ENCODE measurements around the gene LRWD1. TPM values are rescaled to one million over a fixed set of nuclear protein-coding genes. Genes with fewer than 3 reads are reported as not detected.

Gene LRWD1
- polyA plus RNA-seq, 2 of the 4 experiments (the other 2 are of a cell fraction) = 10.7 to 28.1 TPM

GRCh38 chr7:102449136-102449535 is 15.6 kb upstream of the LRWD1 start (continued):
- TF ChIP-seq HMGXB4 (CRISPR knock-in tag; IDR thresholded peaks at IDR 0.05; ENCODE audit: borderline replicate concordance) (no peak), BHLHE40 (IDR thresholded peaks at IDR 0.05; ENCODE audit: low read depth, low read length) (no peak), CBX2 (IDR thresholded peaks at IDR 0.05; ENCODE audit: borderline replicate concordance, low read depth) (no peak), SREBF2 (IDR thresholded peaks at IDR 0.05) (no peak)

GRCh38 chr7:102450242-102450641 is 14.5 kb upstream of the LRWD1 start:
- CTCF ChIA-PET = interaction anchor here (1.0 to 3.0 kb wide), 8 partner anchors 9 to 45 kb away, joined by 3 to 10 read pairs (median 4); no protein-coding TSS in a partner anchor
- Histone ChIP-seq H3K9me3 (no peaks in the 10 kb centered on the region), H3K27ac (no peak overlapping the region), H3K4me3 (no peak overlapping the region), H3K4me2 (no peak overlapping the region), H3K4me1 (no peaks in the 10 kb centered on the region)
- ATAC-seq (peak; percentile 58 to 77; a peak in 5 of 6 replicates), DNase-seq (ENCODE audit: low read depth in 1 of 2, low spot score in 1 of 2) (no peak), FAIRE-seq (no peak)
- TF ChIP-seq CTCF (IDR thresholded peaks at IDR 0.05) = peak; percentile 22; the same call in 1 of the 3 replicates
- TF ChIP-seq RAD21 (conservative IDR thresholded peaks at IDR 0.05 in 1 of 2, IDR thresholded peaks at IDR 0.05 in 1 of 2) = peak; percentile 33 to 54; a peak in 3 of 5 replicates
- peak; percentile 37; the same call in 2 of the 3 replicates for TF ChIP-seq SMC3 (IDR thresholded peaks at IDR 0.05)
- no peak for TF ChIP-seq POLR2AphosphoS2 (conservative IDR thresholded peaks at IDR 0.05; ENCODE audit: low read length)
- 74% methylated on average over 6 of the region's 6 CpGs for WGBS (ENCODE audit: missing lambda C conversion rate)
- POLR2A ChIA-PET = no interaction called here

GRCh38 chr7:102451371-102452054 is 13.3 kb upstream of the LRWD1 start:
- Histone ChIP-seq H3K4me1 (no peaks in the 10 kb centered on the region), H3K9me3 (no peaks in the 10 kb centered on the region), H3K4me3 (no peak overlapping the region), H3K27ac (0 out of 6 replicates have a peak overlapping the region, but pooled peaks of 1 of the 2 experiments have one; percentile 25), H3K4me2 (no peak overlapping the region)
- TF ChIP-seq ZNF302 (CRISPR knock-in tag; IDR thresholded peaks at IDR 0.05) = no peak
- 72% methylated on average over 22 of the region's 23 CpGs for WGBS (ENCODE audit: missing lambda C conversion rate)
- ChIA-PET POLR2A (interaction anchor here (0.6 kb wide), 1 partner anchor 56 kb away, joined by 3 read pairs; the partner anchor contains the start of gene PRKRIP1), CTCF (interaction anchor here (0.6 to 3.0 kb wide), 4 partner anchors 13 to 47 kb away, joined by 3 to 10 read pairs (median 4); no protein-coding TSS in a partner anchor)
- ATAC-seq (peak in 1 of 2 experiments; percentile 54; a peak in 3 of 6 replicates), FAIRE-seq (no peak), DNase-seq (ENCODE audit: low read depth in 1 of 2, low spot score in 1 of 2) (no peak)

GRCh38 chr7:102452451-102452850 is 12.3 kb upstream of the LRWD1 start:
- H3K4me3 ChIP-seq = no peak overlapping the region
- ChIA-PET POLR2A (no interaction called here), CTCF (interaction anchor here (1.0 to 3.0 kb wide), 3 partner anchors 14 to 40 kb away, joined by 4 to 10 read pairs (median 6); no protein-coding TSS in a partner anchor)
- WGBS (ENCODE audit: missing lambda C conversion rate) = 97% methylated on average over 6 of the region's 6 CpGs
- no peak overlapping the region for H3K27ac ChIP-seq
- H3K4me1 ChIP-seq = no peaks in the 10 kb centered on the region
- TF ChIP-seq FOSB (CRISPR knock-in tag; IDR thresholded peaks at IDR 0.05) = no peak
- TF ChIP-seq NPAS2 (CRISPR knock-in tag; IDR thresholded peaks at IDR 0.05; ENCODE audit: borderline replicate concordance) = no peak
- TF ChIP-seq MAX (IDR thresholded peaks at IDR 0.05) = no peak
- no peak for TF ChIP-seq CHD4 (IDR thresholded peaks at IDR 0.05; ENCODE audit: borderline replicate concordance)
- no peak for TF ChIP-seq POLR2AphosphoS2 (conservative IDR thresholded peaks at IDR 0.05; ENCODE audit: low read length)
- no peak for TF ChIP-seq RCOR1 (IDR thresholded peaks at IDR 0.05; ENCODE audit: low read depth, low read length)
- no peak for TF ChIP-seq RARB (CRISPR knock-in tag; IDR thresholded peaks at IDR 0.05)
- no peak for TF ChIP-seq KDM5A (IDR thresholded peaks at IDR 0.05)
- TF ChIP-seq CBX2 (IDR thresholded peaks at IDR 0.05; ENCODE audit: borderline replicate concordance, low read depth) = no peak
- DNase-seq (ENCODE audit: low read depth in 1 of 2, low spot score in 1 of 2) (no peak), ATAC-seq (no peak), FAIRE-seq (no peak)
- no peaks in the 10 kb centered on the region for H3K9me3 ChIP-seq
- no peak overlapping the region for H3K4me2 ChIP-seq
